ENCODE results near the gene NCF2. TPM values are rescaled to one million over a fixed set of nuclear protein-coding genes. Genes with fewer than 3 reads are reported as not detected.

Gene NCF2
- total RNA-seq, 4 donors from 2014 or later: 5.2 to 26.0 (median 9.5) TPM

- WGBS: 82% methylated on average over 1 of the region's 1 CpG
- intact Hi-C loops (cut with DNase I): no loop called here
- Histone ChIP-seq H3K4me1 (peaks cover 0 to 17% (median under 1%) of the 10 kb centered on the region in 4 donors), H3K36me3 (no peaks in the 10 kb centered on the region), H3K9me3 (no peaks in the 10 kb centered on the region), H3K27ac (replicated peaks in 1 of 4) (no peak overlapping the region), H3K27me3 (no peaks in the 10 kb centered on the region), H3K4me3 (no peak overlapping the region)
- DNase-seq (ENCODE audit: extremely low spot score): no peak
- no peak for TF ChIP-seq EP300 (IDR thresholded peaks at IDR 0.05)
- no peak for TF ChIP-seq CTCF (IDR thresholded peaks at IDR 0.05)
- TF ChIP-seq POLR2A (IDR thresholded peaks at IDR 0.05; ENCODE audit: low read depth): no peak
- TF ChIP-seq POLR2AphosphoS5 (IDR thresholded peaks at IDR 0.05): no peak
Measured at GRCh38 chr1:183508694-183509093, 81.6 kb downstream of the NCF2 start.

GRCh38 chr1:183506561-183506960, 83.7 kb downstream of the NCF2 start:
- WGBS: 85% methylated on average over 4 of the region's 4 CpGs

More at GRCh38 chr1:183506561-183506960, 83.7 kb downstream of the NCF2 start:
- no peak overlapping the region for H3K4me3 ChIP-seq
- no peaks in the 10 kb centered on the region for H3K36me3 ChIP-seq
- intact Hi-C loops (cut with DNase I): no loop called here
- H3K27ac ChIP-seq (replicated peaks in 1 of 4): no peak overlapping the region
- DNase-seq (ENCODE audit: extremely low spot score): no peak
- peaks cover 0 to 13% (median 5%) of the 10 kb centered on the region in 4 donors for H3K4me1 ChIP-seq
- TF ChIP-seq POLR2AphosphoS5 (IDR thresholded peaks at IDR 0.05): no peak
- TF ChIP-seq EP300 (IDR thresholded peaks at IDR 0.05): no peak
- no peak for TF ChIP-seq POLR2A (IDR thresholded peaks at IDR 0.05; ENCODE audit: low read depth)
- no peak for TF ChIP-seq CTCF (IDR thresholded peaks at IDR 0.05)
- no peaks in the 10 kb centered on the region for H3K9me3 ChIP-seq
- H3K27me3 ChIP-seq: no peaks in the 10 kb centered on the region

Other genes starting within 250 kb of the NCF2 start
- 1 to 10 TPM; 1.7 to 2.8 (median 2.4) TPM for gene NMNAT2, start 172.1 kb downstream of the NCF2 start, total RNA-seq
- gene SMG7, start 118.0 kb downstream of the NCF2 start, total RNA-seq: 10 to 100 TPM; 27.7 to 34.7 (median 32.7) TPM
- gene ARPC5, start 45.3 kb upstream of the NCF2 start, total RNA-seq: 100 to 1,000 TPM in 1 of 4 donors, 10 to 100 TPM in 3; 80.6 to 111 (median 91.1) TPM
- gene APOBEC4, start 62.9 kb upstream of the NCF2 start, total RNA-seq: not detected
- 10 to 100 TPM; 31.5 to 51.5 (median 37.5) TPM for gene RGL1, start 214.7 kb upstream of the NCF2 start, total RNA-seq

All from esophagus muscularis mucosa (tissue), 4 donors.